ENCODE data around the gene FAM186B.
"Not testable (repeated sequence)": the region's sequence is repeated elsewhere in the genome, so short reads cannot be mapped to it uniquely, and the experiment has no call there.

The FAM186B gene

DNA sequence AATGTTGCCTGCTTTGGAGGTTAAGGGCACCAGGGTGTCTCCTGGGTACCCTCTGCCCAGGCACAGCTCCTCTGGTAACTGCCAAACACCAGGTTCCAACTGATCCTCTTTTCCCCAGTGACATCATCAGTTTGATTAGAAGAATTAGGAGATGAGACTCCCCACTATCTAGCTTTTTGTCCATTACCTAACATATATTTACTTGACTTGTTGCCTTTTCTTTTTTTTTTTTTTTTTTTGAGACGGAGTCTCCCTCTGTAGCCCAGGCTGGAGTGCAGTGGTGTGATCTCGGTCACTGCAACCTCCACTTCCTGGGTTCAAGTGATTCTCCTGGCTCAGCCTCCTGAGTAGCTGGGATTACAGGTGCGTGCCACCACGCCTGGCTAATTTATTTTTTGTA, at the start of gene FAM186B:
Gene FAM186B (minus strand): TSS at position 101 of the 400 bp plus-strand sequence. CDS start 162 bp downstream, outside the sequence.
- H3K27me3 ChIP-seq (ENCODE audit: control insufficient read depth, insufficient read depth, low read length); H3K36me3 ChIP-seq (ENCODE audit: control insufficient read depth, insufficient read depth, low read length): not testable (repeated sequence)

GRCh38 chr12:49654715-49655114, 49.3 kb upstream of the FAM186B start:
- Histone ChIP-seq H3K9ac (ENCODE audit: low read length) (no peak overlapping the region), H3K36me3 (ENCODE audit: control insufficient read depth, insufficient read depth, low read length) (peaks cover 14% of the 10 kb centered on the region), H3K4me3 (ENCODE audit: low read length) (no peak overlapping the region), H3K4me1 (ENCODE audit: control insufficient read depth, insufficient read depth, low read length) (no peaks in the 10 kb centered on the region), H3K27me3 (ENCODE audit: control insufficient read depth, insufficient read depth, low read length) (no peaks in the 10 kb centered on the region), H3K27ac (ENCODE audit: low read depth, low read length) (no peak overlapping the region)

More for the DNA sequence above, at the start of gene FAM186B:
- H3K9ac ChIP-seq (ENCODE audit: low read length); H3K4me3 ChIP-seq (ENCODE audit: low read length); H3K4me1 ChIP-seq (ENCODE audit: control insufficient read depth, insufficient read depth, low read length); H3K27ac ChIP-seq (ENCODE audit: low read depth, low read length): not testable (repeated sequence)

- Histone ChIP-seq H3K27me3 (ENCODE audit: control insufficient read depth, insufficient read depth, low read length) (no peaks in the 10 kb centered on the region), H3K9ac (ENCODE audit: low read length) (no peak overlapping the region), H3K27ac (ENCODE audit: low read depth, low read length) (no peak overlapping the region), H3K4me3 (ENCODE audit: low read length) (no peak overlapping the region), H3K36me3 (ENCODE audit: control insufficient read depth, insufficient read depth, low read length) (peaks cover 17% of the 10 kb centered on the region), H3K4me1 (ENCODE audit: control insufficient read depth, insufficient read depth, low read length) (no peaks in the 10 kb centered on the region)
Measured at GRCh38 chr12:49652921-49653520, 47.6 kb upstream of the FAM186B start.

- Histone ChIP-seq H3K27ac (ENCODE audit: low read depth, low read length) (no peak overlapping the region), H3K4me1 (ENCODE audit: control insufficient read depth, insufficient read depth, low read length) (no peaks in the 10 kb centered on the region), H3K36me3 (ENCODE audit: control insufficient read depth, insufficient read depth, low read length) (peaks cover 11% of the 10 kb centered on the region), H3K9ac (ENCODE audit: low read length) (no peak overlapping the region), H3K27me3 (ENCODE audit: control insufficient read depth, insufficient read depth, low read length) (no peaks in the 10 kb centered on the region), H3K4me3 (ENCODE audit: low read length) (no peak overlapping the region)
Measured at GRCh38 chr12:49651855-49652254, 46.4 kb upstream of the FAM186B start.

GRCh38 chr12:49649892-49650291, 44.5 kb upstream of the FAM186B start:
- no peaks in the 10 kb centered on the region for H3K4me1 ChIP-seq (ENCODE audit: control insufficient read depth, insufficient read depth, low read length)
- H3K27ac ChIP-seq (ENCODE audit: low read depth, low read length): no peak overlapping the region
- H3K9ac ChIP-seq (ENCODE audit: low read length): no peak overlapping the region
- H3K4me3 ChIP-seq (ENCODE audit: low read length): no peak overlapping the region
- H3K27me3 ChIP-seq (ENCODE audit: control insufficient read depth, insufficient read depth, low read length): no peaks in the 10 kb centered on the region
- peaks cover 5% of the 10 kb centered on the region for H3K36me3 ChIP-seq (ENCODE audit: control insufficient read depth, insufficient read depth, low read length)

DNA sequence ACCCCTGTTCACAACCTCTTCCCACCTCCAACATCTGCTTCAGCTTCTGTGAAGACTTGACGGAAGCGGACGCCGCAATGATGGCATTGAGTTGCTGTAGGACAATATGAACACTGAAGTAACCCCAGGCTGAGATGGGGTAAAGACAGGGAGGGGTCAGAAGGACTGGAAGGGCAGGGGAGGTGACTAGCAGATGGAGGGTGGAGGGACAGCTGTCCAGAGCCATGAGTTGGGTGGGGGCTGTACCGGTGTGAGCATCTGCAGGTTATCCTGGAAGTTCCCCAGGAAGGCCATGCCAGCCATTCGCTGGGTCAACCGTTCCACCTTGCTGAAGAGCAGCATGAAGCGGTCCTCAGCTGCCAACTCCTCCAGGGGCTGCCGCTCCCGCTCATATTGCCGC, 44.0 kb upstream of the FAM186B start:
- Histone ChIP-seq H3K36me3 (ENCODE audit: control insufficient read depth, insufficient read depth, low read length) (peaks cover 5% of the 10 kb centered on the region), H3K4me1 (ENCODE audit: control insufficient read depth, insufficient read depth, low read length) (peaks cover 2% of the 10 kb centered on the region), H3K9ac (ENCODE audit: low read length) (no peak overlapping the region), H3K27me3 (ENCODE audit: control insufficient read depth, insufficient read depth, low read length) (no peaks in the 10 kb centered on the region), H3K4me3 (ENCODE audit: low read length) (no peak overlapping the region), H3K27ac (ENCODE audit: low read depth, low read length) (no peak overlapping the region)

- Histone ChIP-seq H3K9ac (ENCODE audit: low read length) (no peak overlapping the region), H3K4me3 (ENCODE audit: low read length) (no peak overlapping the region), H3K27me3 (ENCODE audit: control insufficient read depth, insufficient read depth, low read length) (no peaks in the 10 kb centered on the region), H3K27ac (ENCODE audit: low read depth, low read length) (no peak overlapping the region), H3K36me3 (ENCODE audit: control insufficient read depth, insufficient read depth, low read length) (peaks cover 5% of the 10 kb centered on the region), H3K4me1 (ENCODE audit: control insufficient read depth, insufficient read depth, low read length) (peaks cover 2% of the 10 kb centered on the region)
Measured at GRCh38 chr12:49648712-49649003, 43.2 kb upstream of the FAM186B start.

- Histone ChIP-seq H3K9ac (ENCODE audit: low read length) (no peak overlapping the region), H3K4me3 (ENCODE audit: low read length) (no peak overlapping the region), H3K4me1 (ENCODE audit: control insufficient read depth, insufficient read depth, low read length) (peaks cover 2% of the 10 kb centered on the region), H3K27ac (ENCODE audit: low read depth, low read length) (no peak overlapping the region), H3K27me3 (ENCODE audit: control insufficient read depth, insufficient read depth, low read length) (no peaks in the 10 kb centered on the region), H3K36me3 (ENCODE audit: control insufficient read depth, insufficient read depth, low read length) (peaks cover 5% of the 10 kb centered on the region)
Measured at GRCh38 chr12:49647827-49648711, 42.6 kb upstream of the FAM186B start.

DNA sequence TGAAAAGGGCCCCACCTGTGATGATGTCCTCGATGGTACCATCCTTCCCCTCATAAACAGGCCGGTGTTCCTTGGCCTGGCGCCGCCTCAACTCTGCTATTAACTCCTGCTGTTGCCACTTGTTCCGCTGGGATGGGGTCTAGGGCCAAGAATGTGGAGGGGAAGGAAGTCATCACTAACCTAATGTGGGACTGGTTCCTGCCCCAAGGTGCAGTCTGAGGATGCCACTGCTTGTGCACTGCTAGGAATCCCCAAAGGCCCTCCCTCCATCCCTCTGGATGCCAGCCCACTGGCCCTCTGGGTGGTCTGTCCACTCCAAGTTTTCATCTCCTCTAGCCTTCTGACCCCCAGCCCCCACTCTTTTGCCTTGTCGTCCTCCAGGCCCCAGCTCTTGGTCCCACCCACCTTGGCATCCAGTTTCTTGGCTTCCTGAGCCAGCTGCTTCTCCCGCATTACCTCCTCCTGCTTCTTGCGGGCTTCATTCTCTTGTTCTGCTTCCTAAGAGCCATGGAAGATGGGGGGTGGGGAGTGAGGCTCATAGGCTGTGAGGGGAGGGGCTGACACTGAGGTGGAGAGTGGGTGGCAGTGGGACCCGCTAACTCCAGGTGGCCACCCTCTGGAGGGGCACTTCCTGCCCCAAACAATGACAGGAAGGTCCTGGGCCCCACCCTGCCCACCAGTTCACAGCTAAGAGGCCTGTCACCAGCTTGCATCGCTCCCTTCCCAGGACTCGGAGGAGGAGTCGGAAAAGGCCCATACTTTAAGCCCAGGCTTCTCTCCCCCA, 41.6 kb upstream of the FAM186B start:
- H3K4me3 ChIP-seq (ENCODE audit: low read length): no peak overlapping the region
- no peaks in the 10 kb centered on the region for H3K27me3 ChIP-seq (ENCODE audit: control insufficient read depth, insufficient read depth, low read length)
- no peak overlapping the region for H3K27ac ChIP-seq (ENCODE audit: low read depth, low read length)
- peaks cover 2% of the 10 kb centered on the region for H3K4me1 ChIP-seq (ENCODE audit: control insufficient read depth, insufficient read depth, low read length)
- H3K36me3 ChIP-seq (ENCODE audit: control insufficient read depth, insufficient read depth, low read length): peaks cover 9% of the 10 kb centered on the region
- no peak overlapping the region for H3K9ac ChIP-seq (ENCODE audit: low read length)

DNA sequence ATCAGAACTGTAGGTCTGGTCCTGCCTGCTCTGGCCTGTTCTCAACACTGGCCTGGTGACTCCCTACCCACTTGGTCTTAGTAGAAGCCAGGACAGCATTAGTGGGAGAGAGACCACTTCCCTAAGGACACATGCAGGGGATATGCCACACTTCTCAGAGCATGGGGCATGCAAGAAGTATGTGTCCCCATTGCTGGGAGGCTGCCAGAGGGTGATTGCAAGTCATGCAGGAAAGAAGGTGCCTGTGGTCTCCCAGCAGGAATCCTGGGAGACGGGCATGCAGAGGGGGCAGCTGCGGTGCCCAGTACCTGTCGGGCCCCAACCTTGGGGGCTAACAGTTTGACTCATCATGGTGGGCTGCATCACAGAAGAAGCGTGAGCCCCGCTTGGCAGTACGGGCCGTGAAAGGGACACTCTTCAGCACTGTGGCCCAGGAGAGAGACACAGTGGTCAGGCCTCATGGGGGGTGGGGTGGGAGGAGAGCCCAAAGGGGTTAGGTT, 40.9 kb upstream of the FAM186B start:
- H3K9ac ChIP-seq (ENCODE audit: low read length): no peak overlapping the region
- H3K27ac ChIP-seq (ENCODE audit: low read depth, low read length): no peak overlapping the region
- H3K36me3 ChIP-seq (ENCODE audit: control insufficient read depth, insufficient read depth, low read length): peaks cover 10% of the 10 kb centered on the region
- no peaks in the 10 kb centered on the region for H3K27me3 ChIP-seq (ENCODE audit: control insufficient read depth, insufficient read depth, low read length)
- H3K4me1 ChIP-seq (ENCODE audit: control insufficient read depth, insufficient read depth, low read length): peaks cover 2% of the 10 kb centered on the region
- H3K4me3 ChIP-seq (ENCODE audit: low read length): no peak overlapping the region

DNA sequence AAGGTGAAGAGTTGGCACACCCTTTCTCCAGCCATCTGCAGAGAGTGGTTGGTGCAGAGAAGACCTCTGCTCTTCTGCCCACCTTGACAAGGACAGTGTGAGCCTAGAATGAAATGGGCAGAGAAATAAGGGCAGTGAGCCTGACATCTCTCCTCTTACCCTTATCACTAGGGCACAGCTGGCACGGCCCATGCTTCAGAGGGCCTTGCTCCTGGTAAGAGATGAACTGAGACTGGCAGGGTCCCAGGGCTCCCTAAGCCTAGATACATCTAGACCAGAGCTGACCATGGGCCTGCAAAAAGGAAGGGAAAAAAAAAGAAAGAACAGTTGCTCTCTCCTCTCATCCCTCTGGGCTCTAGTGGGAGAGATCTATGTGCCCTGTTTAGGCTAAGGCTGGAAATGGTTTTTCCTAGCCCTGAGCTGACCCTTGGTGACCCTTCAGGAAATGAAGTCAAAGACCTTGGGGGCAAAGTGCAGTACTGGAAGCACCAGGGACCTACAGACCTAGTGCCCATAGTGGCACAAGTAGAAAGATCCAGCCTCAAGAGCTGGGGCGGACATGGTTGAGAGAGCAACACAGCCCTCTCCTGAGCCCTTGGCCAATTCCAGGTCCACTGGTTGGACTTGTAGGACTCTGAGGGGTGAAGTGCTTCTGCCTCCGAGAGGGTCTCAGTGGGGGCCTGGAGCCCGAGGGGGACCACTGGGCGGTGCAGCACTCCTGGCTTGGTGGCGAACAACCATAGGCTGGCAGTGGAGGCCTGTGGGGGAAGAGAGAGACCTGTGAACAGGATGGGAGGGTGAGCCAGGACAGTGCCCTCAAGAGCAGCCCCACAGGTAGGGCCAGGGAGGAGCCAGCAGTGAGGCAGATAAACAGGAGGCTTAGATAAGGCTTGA, 40.0 kb upstream of the FAM186B start:
- H3K27ac ChIP-seq (ENCODE audit: low read depth, low read length): no peak overlapping the region

More for the DNA sequence above, 40.0 kb upstream of the FAM186B start:
- Histone ChIP-seq H3K4me1 (ENCODE audit: control insufficient read depth, insufficient read depth, low read length) (peaks cover 2% of the 10 kb centered on the region), H3K4me3 (ENCODE audit: low read length) (no peak overlapping the region), H3K9ac (ENCODE audit: low read length) (no peak overlapping the region), H3K27me3 (ENCODE audit: control insufficient read depth, insufficient read depth, low read length) (no peaks in the 10 kb centered on the region), H3K36me3 (ENCODE audit: control insufficient read depth, insufficient read depth, low read length) (peaks cover 12% of the 10 kb centered on the region)

Measured in rectal smooth muscle tissue (tissue), 1 donor.